Cardiac fibroblast (primary cell): ENCODE data around the gene STX18.

Experiments used
- DNase-seq, 2 donors: peaks; one replicate each; pipeline versions ENCODE4 v3.0.0 to v3.0.0-alpha.2; 2010; ENCODE audit warnings: low read depth in 2 of 2
- H3K4me3 ChIP-seq, 2 donors: replicated peaks in 1 of 2; 1 replicate in 1 of 2; 2 replicates in 1 of 2; pipeline ENCODE4 v1.5.1; 2011; ENCODE audit warnings: low read depth in 2 of 2, low read length in 2 of 2, mild to moderate bottlenecking in 2 of 2, moderate library complexity in 1 of 2
- TF ChIP-seq, protein P1 (sequence below): IDR thresholded peaks from one replicate; pipeline ENCODE4 v1.5.1; 2011; ENCODE audit warnings: low read depth, mild to moderate bottlenecking, low read length, inconsistent platforms

Gene STX18

GRCh38 chr4:4377732-4378460 is 164.0 kb downstream of the STX18 start:
- peak in 1 of 2 donors; percentile 54 for DNase-seq
- TF ChIP-seq, protein P1, sequence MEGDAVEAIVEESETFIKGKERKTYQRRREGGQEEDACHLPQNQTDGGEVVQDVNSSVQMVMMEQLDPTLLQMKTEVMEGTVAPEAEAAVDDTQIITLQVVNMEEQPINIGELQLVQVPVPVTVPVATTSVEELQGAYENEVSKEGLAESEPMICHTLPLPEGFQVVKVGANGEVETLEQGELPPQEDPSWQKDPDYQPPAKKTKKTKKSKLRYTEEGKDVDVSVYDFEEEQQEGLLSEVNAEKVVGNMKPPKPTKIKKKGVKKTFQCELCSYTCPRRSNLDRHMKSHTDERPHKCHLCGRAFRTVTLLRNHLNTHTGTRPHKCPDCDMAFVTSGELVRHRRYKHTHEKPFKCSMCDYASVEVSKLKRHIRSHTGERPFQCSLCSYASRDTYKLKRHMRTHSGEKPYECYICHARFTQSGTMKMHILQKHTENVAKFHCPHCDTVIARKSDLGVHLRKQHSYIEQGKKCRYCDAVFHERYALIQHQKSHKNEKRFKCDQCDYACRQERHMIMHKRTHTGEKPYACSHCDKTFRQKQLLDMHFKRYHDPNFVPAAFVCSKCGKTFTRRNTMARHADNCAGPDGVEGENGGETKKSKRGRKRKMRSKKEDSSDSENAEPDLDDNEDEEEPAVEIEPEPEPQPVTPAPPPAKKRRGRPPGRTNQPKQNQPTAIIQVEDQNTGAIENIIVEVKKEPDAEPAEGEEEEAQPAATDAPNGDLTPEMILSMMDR: no peak
- no peak overlapping the region for H3K4me3 ChIP-seq

DNA sequence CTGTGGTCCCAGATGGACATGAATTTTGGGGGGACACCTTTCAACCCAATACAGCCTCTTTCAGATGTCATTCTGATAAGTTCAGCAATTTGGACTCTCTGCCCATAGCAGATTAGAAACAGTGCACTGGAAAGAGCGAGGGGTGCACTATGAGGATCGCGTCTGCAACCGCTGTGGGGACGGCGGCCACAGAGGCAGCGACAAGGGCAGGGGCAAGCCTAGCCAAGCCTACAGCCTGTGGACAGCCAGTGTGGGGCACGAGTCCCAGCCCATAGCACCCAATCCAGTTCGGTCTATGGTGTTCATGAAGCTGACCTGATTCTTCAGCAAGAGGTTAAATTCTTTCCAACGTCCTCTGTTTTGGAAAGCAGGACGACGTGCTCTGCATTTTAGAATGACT is 164.7 kb downstream of the STX18 start:
- no peak overlapping the region for H3K4me3 ChIP-seq
- no peak for DNase-seq
- TF ChIP-seq, protein P1: no peak

- H3K4me3 ChIP-seq: no peak overlapping the region
- TF ChIP-seq, protein P1: no peak
- DNase-seq: no peak
Observed at GRCh38 chr4:4376074-4376473, 165.8 kb downstream of the STX18 start.

GRCh38 chr4:4374388-4375098 is 167.3 kb downstream of the STX18 start:
- H3K4me3 ChIP-seq: no peak overlapping the region
- DNase-seq: no peak
- TF ChIP-seq, protein P1: no peak
